ENCODE data around the gene WDR77.

The WDR77 gene

DNA sequence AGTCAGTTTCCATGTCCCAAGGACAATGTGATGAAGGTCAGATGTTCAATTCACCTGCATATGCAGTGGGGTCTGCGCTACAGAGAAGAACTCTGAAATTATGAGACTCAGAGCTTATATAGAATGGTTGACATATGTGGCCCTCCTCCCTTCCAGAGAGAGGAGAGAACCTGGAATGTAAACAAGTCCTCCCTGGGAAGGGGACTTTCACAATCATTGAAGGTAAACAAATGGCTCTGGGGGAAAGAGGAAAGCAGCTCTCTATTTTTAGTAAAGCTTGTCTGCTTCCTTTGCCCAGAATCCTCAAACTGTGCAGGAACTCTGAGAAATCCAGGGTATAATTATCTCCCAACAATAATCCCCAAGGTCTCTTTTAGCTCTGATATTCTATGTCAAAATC is 31.3 kb downstream of the WDR77 start:
- FAIRE-seq (no peak), DNase-seq (ENCODE audit: insufficient read length, low spot score) (no peak)
- TF ChIP-seq, protein P1, sequence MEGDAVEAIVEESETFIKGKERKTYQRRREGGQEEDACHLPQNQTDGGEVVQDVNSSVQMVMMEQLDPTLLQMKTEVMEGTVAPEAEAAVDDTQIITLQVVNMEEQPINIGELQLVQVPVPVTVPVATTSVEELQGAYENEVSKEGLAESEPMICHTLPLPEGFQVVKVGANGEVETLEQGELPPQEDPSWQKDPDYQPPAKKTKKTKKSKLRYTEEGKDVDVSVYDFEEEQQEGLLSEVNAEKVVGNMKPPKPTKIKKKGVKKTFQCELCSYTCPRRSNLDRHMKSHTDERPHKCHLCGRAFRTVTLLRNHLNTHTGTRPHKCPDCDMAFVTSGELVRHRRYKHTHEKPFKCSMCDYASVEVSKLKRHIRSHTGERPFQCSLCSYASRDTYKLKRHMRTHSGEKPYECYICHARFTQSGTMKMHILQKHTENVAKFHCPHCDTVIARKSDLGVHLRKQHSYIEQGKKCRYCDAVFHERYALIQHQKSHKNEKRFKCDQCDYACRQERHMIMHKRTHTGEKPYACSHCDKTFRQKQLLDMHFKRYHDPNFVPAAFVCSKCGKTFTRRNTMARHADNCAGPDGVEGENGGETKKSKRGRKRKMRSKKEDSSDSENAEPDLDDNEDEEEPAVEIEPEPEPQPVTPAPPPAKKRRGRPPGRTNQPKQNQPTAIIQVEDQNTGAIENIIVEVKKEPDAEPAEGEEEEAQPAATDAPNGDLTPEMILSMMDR (IDR thresholded peaks at IDR 0.05; ENCODE audit: insufficient read depth, missing control alignments) = no peak

DNA sequence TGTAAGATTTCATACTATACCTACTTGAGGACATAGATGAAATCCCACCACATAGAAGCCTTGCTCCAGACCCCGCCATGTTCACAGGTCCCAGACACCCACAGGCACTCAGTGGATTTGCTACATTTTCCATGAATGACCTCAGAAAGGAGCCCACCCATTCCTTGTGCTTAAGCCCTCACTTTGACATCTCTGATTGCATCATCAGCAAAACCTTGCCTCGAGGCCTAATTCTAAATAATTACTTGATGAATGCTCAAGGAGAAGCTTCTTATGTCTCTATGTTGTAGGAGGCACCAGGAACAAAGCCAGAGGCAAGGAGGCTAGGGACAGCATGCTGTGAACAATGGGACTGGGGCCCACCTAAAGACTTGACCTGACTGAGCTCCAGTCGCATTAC is 33.6 kb downstream of the WDR77 start:
- TF ChIP-seq, protein P1 (IDR thresholded peaks at IDR 0.05; ENCODE audit: insufficient read depth, missing control alignments) = no peak
- DNase-seq (ENCODE audit: insufficient read length, low spot score) = no peak
- no peak for FAIRE-seq

DNA sequence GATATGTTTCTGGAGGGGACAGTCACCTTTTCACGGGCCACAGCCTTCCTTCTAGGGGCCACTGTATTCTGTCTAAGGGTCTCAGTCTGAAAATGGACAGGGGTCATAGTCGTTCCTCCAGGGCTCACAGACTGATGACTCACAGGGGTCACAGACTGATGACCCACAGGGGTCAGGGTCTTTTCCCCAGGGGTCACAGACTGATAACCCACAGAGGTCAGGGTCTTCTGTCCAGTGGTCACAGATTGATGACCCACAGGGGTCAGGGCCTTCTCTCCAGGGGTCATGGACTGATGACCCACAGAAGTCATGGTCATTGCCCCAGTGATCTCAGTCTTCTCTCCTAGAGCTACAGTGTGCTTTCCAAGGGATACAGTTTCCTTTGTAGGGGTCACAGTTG is 34.3 kb downstream of the WDR77 start:
- TF ChIP-seq, protein P1 (IDR thresholded peaks at IDR 0.05; ENCODE audit: insufficient read depth, missing control alignments) = no peak
- FAIRE-seq (no peak), DNase-seq (ENCODE audit: insufficient read length, low spot score) (no peak)

DNA sequence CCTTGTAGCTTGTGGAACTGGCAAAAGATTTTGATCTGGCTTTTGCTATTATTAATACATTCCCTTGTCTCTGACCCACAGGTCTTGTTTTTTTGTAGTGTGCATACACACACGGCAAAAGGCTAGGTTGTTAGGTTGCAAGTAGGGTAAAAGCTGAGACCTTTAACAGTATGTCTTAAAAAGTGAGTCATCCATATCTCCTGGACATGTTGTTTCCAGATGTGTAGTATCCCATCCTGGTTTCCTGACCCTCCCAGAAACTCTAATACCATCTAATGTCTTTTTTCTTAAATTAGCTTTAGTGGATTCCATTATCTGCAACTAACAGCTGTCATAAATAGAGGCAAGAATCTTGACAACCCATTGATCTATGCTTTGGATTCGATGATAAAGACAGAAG is 36.2 kb downstream of the WDR77 start:
- TF ChIP-seq, protein P1 (IDR thresholded peaks at IDR 0.05; ENCODE audit: insufficient read depth, missing control alignments) = no peak
- DNase-seq (ENCODE audit: insufficient read length, low spot score) = no peak
- FAIRE-seq = no peak

DNA sequence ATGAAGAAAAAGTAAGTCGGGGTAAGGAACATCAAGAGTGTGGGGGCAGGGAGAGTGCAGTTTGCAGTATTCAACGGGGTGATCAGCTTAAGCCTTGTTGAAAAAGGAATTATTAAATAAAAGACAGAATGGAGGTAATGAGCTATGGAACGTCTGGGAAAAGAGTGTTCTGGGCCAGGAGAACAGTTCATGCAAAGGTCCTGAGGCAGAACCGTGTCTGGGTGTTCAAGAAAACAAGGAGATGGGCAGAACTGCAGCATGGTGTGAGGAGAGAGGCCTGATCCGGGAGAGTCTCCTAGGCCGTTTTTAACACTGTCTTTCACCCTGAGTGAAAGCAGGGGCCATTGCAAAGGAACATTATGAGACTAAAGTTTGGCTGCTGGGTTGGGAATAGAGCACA is 41.8 kb downstream of the WDR77 start:
- DNase-seq (ENCODE audit: insufficient read length, low spot score) = no peak
- no peak for FAIRE-seq
- TF ChIP-seq, protein P1 (IDR thresholded peaks at IDR 0.05; ENCODE audit: insufficient read depth, missing control alignments) = no peak

DNA sequence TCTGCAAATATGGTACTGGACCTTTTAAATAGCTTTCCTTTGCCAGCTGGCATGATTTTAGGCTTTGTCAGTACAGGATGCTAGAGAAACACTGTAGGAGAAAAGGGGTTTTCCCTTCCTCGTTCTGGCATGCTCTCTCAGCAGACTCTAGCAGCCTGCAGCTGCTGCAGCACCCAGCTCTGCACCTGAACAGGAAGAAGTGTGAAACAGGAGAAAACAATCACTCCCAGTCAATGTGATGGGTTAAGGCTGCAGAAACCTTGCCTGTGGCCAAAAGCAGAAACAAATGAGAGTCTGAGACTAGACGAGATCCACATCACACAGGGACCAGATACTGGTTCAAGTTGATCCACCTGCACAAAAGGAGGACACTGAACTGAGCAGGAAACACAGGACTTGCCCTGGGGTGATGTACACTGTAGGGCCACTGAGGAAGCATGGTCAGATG is 42.7 kb downstream of the WDR77 start:
- no peak for DNase-seq (ENCODE audit: insufficient read length, low spot score)
- TF ChIP-seq, protein P1 (IDR thresholded peaks at IDR 0.05; ENCODE audit: insufficient read depth, missing control alignments) = no peak
- no peak for FAIRE-seq

DNA sequence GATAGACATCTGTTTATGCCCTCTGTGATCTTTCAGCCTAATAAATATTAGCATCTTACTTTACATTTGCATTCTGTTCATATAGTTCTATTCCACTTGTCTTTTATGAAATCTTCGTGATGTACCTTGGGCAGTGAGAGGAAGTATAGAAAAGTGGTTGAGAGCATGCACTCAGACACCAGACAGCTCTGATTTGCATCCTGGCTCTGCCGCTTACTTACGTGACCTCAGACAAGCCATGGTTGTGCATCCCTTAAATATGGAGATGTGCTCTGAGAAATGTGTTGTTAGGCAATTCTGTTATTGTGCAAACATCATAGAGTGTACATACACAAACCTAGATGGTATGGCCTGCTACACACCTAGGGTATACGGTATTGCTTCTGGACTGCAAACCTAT is 44.5 kb downstream of the WDR77 start:
- FAIRE-seq = no peak
- TF ChIP-seq, protein P1 (IDR thresholded peaks at IDR 0.05; ENCODE audit: insufficient read depth, missing control alignments) = no peak
- DNase-seq (ENCODE audit: insufficient read length, low spot score) = no peak
